Activated CD8-positive, alpha-beta T cell treated with anti-CD3 and anti-CD28 coated beads for 36 hours (primary cell): ENCODE measurements around the gene PHKB. TPM values are rescaled to one million over a fixed set of nuclear protein-coding genes. Genes with fewer than 3 reads are reported as not detected.

ENCODE experiments used
- ATAC-seq: fragments of 200-7000 bp; cut with Tn5 transposase; one replicate; pipeline ENCODE4 v1.10.0; 2021; ENCODE audit warnings: mild to moderate bottlenecking, moderate library complexity
- CTCF ChIA-PET: fragments of 350-600 bp; sonication (Branson Sonifier 250); formaldehyde crosslinking; loops from one replicate; lab custom pipeline; 2021; ENCODE audit warnings: antibody characterized with exemption; lab: Charles Lee
- POLR2A ChIA-PET: fragments of 350-600 bp; sonication (Branson Sonifier 250); formaldehyde crosslinking; loops from one replicate; lab custom pipeline; 2021; ENCODE audit warnings: antibody characterized with exemption; lab: Charles Lee
- DNase-seq: peaks from one replicate; pipeline ENCODE4 v3.0.0-alpha.2; 2020
- H3K27ac Mint-ChIP-seq: one replicate; pipeline ENCODE4 v1.8.0; 2021; ENCODE audit warnings: mild to moderate bottlenecking, mixed read lengths
- H3K27me3 Mint-ChIP-seq: one replicate; pipeline ENCODE4 v1.8.0; 2021; ENCODE audit warnings: mixed read lengths
- H3K36me3 Mint-ChIP-seq: one replicate; pipeline ENCODE4 v1.8.0; 2021; ENCODE audit warnings: low read depth, mixed read lengths
- H3K4me1 Mint-ChIP-seq: one replicate; pipeline ENCODE4 v1.8.0; 2021; ENCODE audit warnings: low read depth, mixed read lengths
- H3K4me3 Mint-ChIP-seq: one replicate; pipeline ENCODE4 v1.8.0; 2021; ENCODE audit warnings: mild to moderate bottlenecking, moderate library complexity, mixed read lengths
- H3K9me3 Mint-ChIP-seq: one replicate; pipeline ENCODE4 v1.8.0; 2021; ENCODE audit warnings: mixed read lengths
- intact Hi-C: fragments of 100-400 bp; cut with micrococcal nuclease; formaldehyde crosslinking; loops from one replicate; pipeline ENCODE4 v1.10.0; 2022
- total RNA-seq, 2 experiments: library from RNA; stranded (reverse); gene quantifications; one replicate each; pipeline ENCODE4 v1.2.3, GENCODE V29; 2021
- TF ChIP-seq, protein P1 (sequence below): fragments of 200-600 bp; IDR thresholded peaks from one replicate; pipeline ENCODE4 v1.8.0; 2022; ENCODE audit warnings: antibody characterized with exemption, mild to moderate bottlenecking

PHKB gene
- total RNA-seq, 2 experiments from 2014 or later: 20.2 to 23.1 TPM

DNA sequence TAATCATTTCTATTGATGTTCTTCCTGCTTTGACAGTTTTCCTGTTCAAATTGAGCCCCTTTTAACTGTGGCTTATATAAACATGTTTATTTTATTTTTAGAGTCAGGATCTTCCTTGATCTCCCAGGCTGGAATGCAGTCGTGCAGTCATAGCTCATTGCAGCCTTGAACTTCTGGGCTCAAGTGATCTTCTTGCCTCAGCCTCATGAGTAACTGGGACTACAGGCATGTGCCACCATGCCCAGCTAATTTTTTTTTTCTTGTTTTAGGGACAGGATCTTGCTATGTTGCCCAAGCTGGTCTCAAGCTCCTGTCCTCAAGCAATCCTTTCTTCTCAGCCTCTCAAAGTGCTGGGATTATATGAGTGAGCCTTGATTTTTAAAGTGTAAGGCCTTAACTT is 14.7 kb downstream of the PHKB start:
- no peak for ATAC-seq
- peaks cover 10% of the 10 kb centered on the region for H3K36me3 Mint-ChIP-seq
- CTCF ChIA-PET: no interaction called here

DNA sequence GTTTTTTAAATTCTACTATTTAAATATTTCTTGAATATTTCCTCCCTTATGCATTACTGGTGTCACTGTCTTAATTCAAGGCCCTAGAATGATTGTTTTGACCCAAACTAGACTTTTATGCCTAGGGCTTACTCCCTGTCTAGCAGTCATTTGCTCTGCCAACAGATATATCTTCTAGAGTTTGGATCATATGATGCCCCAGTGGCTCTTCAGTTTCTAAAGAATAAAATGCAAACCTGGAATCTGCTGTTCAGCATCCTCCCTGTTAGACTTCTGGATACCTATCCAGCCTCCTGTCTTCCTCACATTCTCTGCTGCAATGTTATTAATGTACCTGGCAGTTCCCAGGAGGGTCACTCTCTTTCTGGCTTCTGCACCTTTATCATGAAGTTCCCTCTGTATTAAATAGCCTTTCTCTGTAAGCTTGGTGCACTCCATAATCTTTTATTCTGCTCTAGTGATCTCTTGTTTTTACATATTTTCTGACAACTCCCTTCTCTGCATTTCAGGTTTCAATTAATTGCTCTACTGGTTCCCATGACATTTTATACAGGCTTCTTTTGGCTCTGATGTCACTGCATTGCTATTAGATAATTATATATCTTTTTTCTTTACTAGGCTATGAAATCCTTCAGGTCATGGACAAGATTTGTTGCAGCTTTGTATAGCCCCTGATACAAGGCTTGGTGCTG is 15.7 kb downstream of the PHKB start:
- peaks cover 6% of the 10 kb centered on the region for H3K36me3 Mint-ChIP-seq
- no peak overlapping the region for H3K4me3 Mint-ChIP-seq
- ChIA-PET POLR2A (interaction anchor here (2.6 kb wide), 1 partner anchor 15 kb away, joined by 7 read pairs; the partner anchor contains the start of genes ITFG1 and PHKB), CTCF (interaction anchor here (0.6 kb wide), 1 partner anchor 16 kb away, joined by 3 read pairs; the partner anchor contains the start of genes ITFG1 and PHKB)
- TF ChIP-seq, protein P1, sequence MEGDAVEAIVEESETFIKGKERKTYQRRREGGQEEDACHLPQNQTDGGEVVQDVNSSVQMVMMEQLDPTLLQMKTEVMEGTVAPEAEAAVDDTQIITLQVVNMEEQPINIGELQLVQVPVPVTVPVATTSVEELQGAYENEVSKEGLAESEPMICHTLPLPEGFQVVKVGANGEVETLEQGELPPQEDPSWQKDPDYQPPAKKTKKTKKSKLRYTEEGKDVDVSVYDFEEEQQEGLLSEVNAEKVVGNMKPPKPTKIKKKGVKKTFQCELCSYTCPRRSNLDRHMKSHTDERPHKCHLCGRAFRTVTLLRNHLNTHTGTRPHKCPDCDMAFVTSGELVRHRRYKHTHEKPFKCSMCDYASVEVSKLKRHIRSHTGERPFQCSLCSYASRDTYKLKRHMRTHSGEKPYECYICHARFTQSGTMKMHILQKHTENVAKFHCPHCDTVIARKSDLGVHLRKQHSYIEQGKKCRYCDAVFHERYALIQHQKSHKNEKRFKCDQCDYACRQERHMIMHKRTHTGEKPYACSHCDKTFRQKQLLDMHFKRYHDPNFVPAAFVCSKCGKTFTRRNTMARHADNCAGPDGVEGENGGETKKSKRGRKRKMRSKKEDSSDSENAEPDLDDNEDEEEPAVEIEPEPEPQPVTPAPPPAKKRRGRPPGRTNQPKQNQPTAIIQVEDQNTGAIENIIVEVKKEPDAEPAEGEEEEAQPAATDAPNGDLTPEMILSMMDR: no peak
- DNase-seq (no peak), ATAC-seq (no peak)
- H3K9me3 Mint-ChIP-seq: no peaks in the 10 kb centered on the region
- no peaks in the 10 kb centered on the region for H3K27me3 Mint-ChIP-seq
- no peak overlapping the region for H3K27ac Mint-ChIP-seq
- intact Hi-C loops: no loop called here
- peaks cover 25% of the 10 kb centered on the region for H3K4me1 Mint-ChIP-seq

More for the DNA sequence above, 14.7 kb downstream of the PHKB start:
- TF ChIP-seq, protein P1: no peak
- H3K27me3 Mint-ChIP-seq: no peaks in the 10 kb centered on the region
- no peak for DNase-seq
- POLR2A ChIA-PET: no interaction called here
- intact Hi-C loops: no loop called here
- H3K4me1 Mint-ChIP-seq: peaks cover 16% of the 10 kb centered on the region
- no peak overlapping the region for H3K27ac Mint-ChIP-seq
- H3K4me3 Mint-ChIP-seq: no peak overlapping the region
- H3K9me3 Mint-ChIP-seq: no peaks in the 10 kb centered on the region

DNA sequence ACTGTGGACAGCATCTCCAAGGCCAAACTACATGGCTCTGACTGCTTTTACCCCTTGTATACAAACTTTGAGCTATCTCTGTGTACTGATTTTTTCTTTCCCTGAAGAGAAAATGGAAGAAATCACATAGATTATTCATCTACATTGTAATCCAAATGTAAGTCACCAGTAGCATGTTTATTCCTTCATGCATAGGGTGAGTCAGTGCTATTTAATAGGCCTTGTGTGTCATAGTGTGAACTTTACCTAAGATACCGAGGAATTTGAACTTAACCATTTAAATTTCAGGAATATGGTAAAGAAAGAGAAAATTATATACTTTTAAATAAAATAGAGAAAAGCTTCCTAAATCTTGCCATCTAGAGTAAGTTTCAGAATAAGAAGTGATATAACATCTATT is 16.5 kb downstream of the PHKB start:
- Mint-ChIP-seq H3K27ac (no peak overlapping the region), H3K27me3 (no peaks in the 10 kb centered on the region), H3K4me1 (peaks cover 28% of the 10 kb centered on the region), H3K4me3 (no peak overlapping the region), H3K9me3 (no peaks in the 10 kb centered on the region), H3K36me3 (peaks cover 6% of the 10 kb centered on the region)
- TF ChIP-seq, protein P1: no peak
- intact Hi-C loops: no loop called here
- no peak for ATAC-seq
- ChIA-PET POLR2A (interaction anchor here (2.6 kb wide), 1 partner anchor 16 kb away, joined by 7 read pairs; the partner anchor contains the start of genes ITFG1 and PHKB), CTCF (interaction anchor here (0.6 kb wide), 1 partner anchor 17 kb away, joined by 3 read pairs; the partner anchor contains the start of genes ITFG1 and PHKB)
- no peak for DNase-seq

DNA sequence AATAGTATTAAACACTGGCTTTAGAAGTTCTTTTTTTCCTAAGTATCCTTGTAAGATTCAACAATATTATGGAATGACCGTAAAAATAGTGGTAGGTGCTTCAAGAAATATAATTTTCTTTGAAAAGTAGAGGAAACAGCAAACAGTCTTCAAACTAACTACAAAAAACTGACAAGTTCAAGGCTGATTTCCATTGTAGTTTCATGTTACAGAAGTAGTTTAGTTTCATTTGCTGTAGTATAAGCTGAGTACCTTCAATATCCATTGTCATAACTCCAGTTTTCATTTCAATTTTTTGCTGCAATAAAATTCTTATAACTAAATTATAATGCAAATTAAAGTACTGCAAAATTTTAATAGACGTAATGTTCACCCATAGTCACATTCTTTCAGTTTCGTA is 19.3 kb downstream of the PHKB start:
- Mint-ChIP-seq H3K27ac (no peak overlapping the region), H3K27me3 (no peaks in the 10 kb centered on the region), H3K9me3 (no peaks in the 10 kb centered on the region), H3K4me3 (no peak overlapping the region), H3K4me1 (peaks cover 32% of the 10 kb centered on the region), H3K36me3 (peaks cover 8% of the 10 kb centered on the region)
- intact Hi-C loops: no loop called here
- ChIA-PET POLR2A (interaction anchor here (1.2 kb wide), 1 partner anchor 19 kb away, joined by 5 read pairs; the partner anchor contains the start of genes ITFG1 and PHKB), CTCF (interaction anchor here (0.9 to 2.2 kb wide), 2 partner anchors 12 to 14 kb away, joined by 3 to 9 read pairs; no protein-coding TSS in a partner anchor)
- TF ChIP-seq, protein P1: no peak
- DNase-seq (no peak), ATAC-seq (no peak)
